Activated naive CD4-positive, alpha-beta T cell treated with anti-CD3 and anti-CD28 coated beads, Interleukin-2, amount 10 ng/mL, durations not matched to agents 7 days and 5 days (primary cell): Measurements from ENCODE around the gene ZNF469.
"Not testable (repeated sequence)": the region's sequence is repeated elsewhere in the genome, so short reads cannot be mapped to it uniquely, and the experiment has no call there.

Experiments
- CTCF ChIA-PET: fragments of 350-600 bp; sonication (Branson Sonifier 250); formaldehyde crosslinking; loops from one replicate; lab custom pipeline; 2021; ENCODE audit warnings: antibody characterized with exemption; lab: Charles Lee
- DNase-seq: peaks from one replicate; pipeline ENCODE4 v3.0.0-alpha.2; 2020
- H3K27ac Mint-ChIP-seq: one replicate; pipeline ENCODE4 v1.8.0; 2021; ENCODE audit warnings: mild to moderate bottlenecking, moderate library complexity, mixed read lengths
- H3K27me3 Mint-ChIP-seq: one replicate; pipeline ENCODE4 v1.8.0; 2021; ENCODE audit warnings: mild to moderate bottlenecking, mixed read lengths
- H3K36me3 Mint-ChIP-seq: one replicate; pipeline ENCODE4 v1.8.0; 2021; ENCODE audit warnings: mixed read lengths
- H3K4me1 Mint-ChIP-seq: one replicate; pipeline ENCODE4 v1.8.0; 2021; ENCODE audit warnings: mixed read lengths
- H3K4me3 Mint-ChIP-seq: one replicate; pipeline ENCODE4 v1.8.0; 2021; ENCODE audit warnings: mild to moderate bottlenecking, moderate library complexity, mixed read lengths
- H3K9me3 Mint-ChIP-seq: one replicate; pipeline ENCODE4 v1.8.0; 2021; ENCODE audit warnings: mixed read lengths

The ZNF469 gene

GRCh38 chr16:88408561-88409142, 25.9 kb downstream of the ZNF469 start:
- Mint-ChIP-seq H3K27ac (no peak overlapping the region), H3K4me1 (peaks cover 8% of the 10 kb centered on the region), H3K9me3 (no peaks in the 10 kb centered on the region), H3K27me3 (no peaks in the 10 kb centered on the region), H3K4me3 (no peak overlapping the region), H3K36me3 (no peaks in the 10 kb centered on the region)
- no peak for DNase-seq
- CTCF ChIA-PET: no interaction called here

- Mint-ChIP-seq H3K27me3 (no peaks in the 10 kb centered on the region), H3K36me3 (no peaks in the 10 kb centered on the region), H3K4me1 (peaks cover 8% of the 10 kb centered on the region), H3K9me3 (no peaks in the 10 kb centered on the region), H3K4me3 (no peak overlapping the region), H3K27ac (no peak overlapping the region)
- no peak for DNase-seq
- CTCF ChIA-PET: no interaction called here
Observed at GRCh38 chr16:88409296-88410065, 26.7 kb downstream of the ZNF469 start.

- H3K4me1 Mint-ChIP-seq, H3K4me3 Mint-ChIP-seq, H3K36me3 Mint-ChIP-seq, H3K9me3 Mint-ChIP-seq, H3K27me3 Mint-ChIP-seq, DNase-seq, CTCF ChIA-PET, H3K27ac Mint-ChIP-seq: not testable (repeated sequence)
Observed at GRCh38 chr16:88410297-88410968, 27.7 kb downstream of the ZNF469 start.

GRCh38 chr16:88411951-88412576, 29.3 kb downstream of the ZNF469 start:
- no peak overlapping the region for H3K4me3 Mint-ChIP-seq
- H3K27ac Mint-ChIP-seq: no peak overlapping the region
- no peaks in the 10 kb centered on the region for H3K27me3 Mint-ChIP-seq
- CTCF ChIA-PET: no interaction called here
- H3K9me3 Mint-ChIP-seq: no peaks in the 10 kb centered on the region
- H3K4me1 Mint-ChIP-seq: peaks cover 8% of the 10 kb centered on the region
- no peaks in the 10 kb centered on the region for H3K36me3 Mint-ChIP-seq
- DNase-seq: no peak

GRCh38 chr16:88412766-88413165, 30.0 kb downstream of the ZNF469 start:
- peaks cover 5% of the 10 kb centered on the region for H3K4me1 Mint-ChIP-seq
- no peaks in the 10 kb centered on the region for H3K9me3 Mint-ChIP-seq
- no peaks in the 10 kb centered on the region for H3K36me3 Mint-ChIP-seq
- H3K27me3 Mint-ChIP-seq: no peaks in the 10 kb centered on the region
- H3K4me3 Mint-ChIP-seq: no peak overlapping the region
- CTCF ChIA-PET: no interaction called here
- H3K27ac Mint-ChIP-seq: no peak overlapping the region
- DNase-seq: no peak

GRCh38 chr16:88413231-88413630, 30.5 kb downstream of the ZNF469 start:
- peaks cover under 1% of the 10 kb centered on the region for H3K4me1 Mint-ChIP-seq
- H3K27me3 Mint-ChIP-seq: no peaks in the 10 kb centered on the region
- H3K36me3 Mint-ChIP-seq: no peaks in the 10 kb centered on the region
- DNase-seq: no peak
- H3K27ac Mint-ChIP-seq: no peak overlapping the region
- CTCF ChIA-PET: no interaction called here
- no peaks in the 10 kb centered on the region for H3K9me3 Mint-ChIP-seq
- no peak overlapping the region for H3K4me3 Mint-ChIP-seq

GRCh38 chr16:88413631-88414030, 30.9 kb downstream of the ZNF469 start:
- CTCF ChIA-PET: no interaction called here
- H3K27me3 Mint-ChIP-seq: no peaks in the 10 kb centered on the region
- no peak overlapping the region for H3K27ac Mint-ChIP-seq
- H3K4me1 Mint-ChIP-seq: no peaks in the 10 kb centered on the region
- no peak for DNase-seq
- H3K9me3 Mint-ChIP-seq: no peaks in the 10 kb centered on the region
- no peak overlapping the region for H3K4me3 Mint-ChIP-seq
- no peaks in the 10 kb centered on the region for H3K36me3 Mint-ChIP-seq

- Mint-ChIP-seq H3K4me3 (no peak overlapping the region), H3K27me3 (no peaks in the 10 kb centered on the region), H3K27ac (no peak overlapping the region), H3K4me1 (no peaks in the 10 kb centered on the region), H3K36me3 (no peaks in the 10 kb centered on the region), H3K9me3 (no peaks in the 10 kb centered on the region)
- CTCF ChIA-PET: no interaction called here
- DNase-seq: no peak
Observed at GRCh38 chr16:88414521-88415380, 32.0 kb downstream of the ZNF469 start.

GRCh38 chr16:88415381-88415705, 32.6 kb downstream of the ZNF469 start:
- H3K4me3 Mint-ChIP-seq: no peak overlapping the region
- CTCF ChIA-PET: no interaction called here

GRCh38 chr16:88415713-88416323, 33.1 kb downstream of the ZNF469 start:
- Mint-ChIP-seq H3K36me3 (no peaks in the 10 kb centered on the region), H3K27ac (no peak overlapping the region), H3K9me3 (no peaks in the 10 kb centered on the region), H3K27me3 (no peaks in the 10 kb centered on the region), H3K4me1 (no peaks in the 10 kb centered on the region), H3K4me3 (no peak overlapping the region)
- no peak for DNase-seq
- CTCF ChIA-PET: no interaction called here

More at GRCh38 chr16:88415381-88415705, 32.6 kb downstream of the ZNF469 start:
- H3K4me1 Mint-ChIP-seq: no peaks in the 10 kb centered on the region
- H3K36me3 Mint-ChIP-seq: no peaks in the 10 kb centered on the region
- H3K27me3 Mint-ChIP-seq: no peaks in the 10 kb centered on the region
- DNase-seq: no peak
- no peaks in the 10 kb centered on the region for H3K9me3 Mint-ChIP-seq
- no peak overlapping the region for H3K27ac Mint-ChIP-seq

- H3K9me3 Mint-ChIP-seq: no peaks in the 10 kb centered on the region
- H3K27me3 Mint-ChIP-seq: no peaks in the 10 kb centered on the region
- H3K27ac Mint-ChIP-seq: no peak overlapping the region
- DNase-seq: no peak
- no peaks in the 10 kb centered on the region for H3K4me1 Mint-ChIP-seq
- H3K4me3 Mint-ChIP-seq: no peak overlapping the region
- CTCF ChIA-PET: no interaction called here
- H3K36me3 Mint-ChIP-seq: no peaks in the 10 kb centered on the region
Observed at GRCh38 chr16:88416686-88417085, 33.9 kb downstream of the ZNF469 start.

GRCh38 chr16:88417684-88418476, 35.1 kb downstream of the ZNF469 start:
- Mint-ChIP-seq H3K4me3 (no peak overlapping the region), H3K27me3 (no peaks in the 10 kb centered on the region), H3K9me3 (no peaks in the 10 kb centered on the region), H3K27ac (no peak overlapping the region), H3K36me3 (no peaks in the 10 kb centered on the region), H3K4me1 (no peaks in the 10 kb centered on the region)
- no peak for DNase-seq
- CTCF ChIA-PET: no interaction called here

- H3K27ac Mint-ChIP-seq: no peak overlapping the region
- no peaks in the 10 kb centered on the region for H3K36me3 Mint-ChIP-seq
- no peak overlapping the region for H3K4me3 Mint-ChIP-seq
- H3K27me3 Mint-ChIP-seq: peaks cover 5% of the 10 kb centered on the region
- no peak for DNase-seq
- no peaks in the 10 kb centered on the region for H3K9me3 Mint-ChIP-seq
- CTCF ChIA-PET: no interaction called here
- H3K4me1 Mint-ChIP-seq: no peaks in the 10 kb centered on the region
Observed at GRCh38 chr16:88418869-88419268, 36.1 kb downstream of the ZNF469 start.
